Breast epithelium (tissue), 4 donors: ENCODE results near the gene TRA2B. TPM values are rescaled to one million over a fixed set of nuclear protein-coding genes. Genes with fewer than 3 reads are reported as not detected.

ENCODE experiments used
- DNase-seq, 2 donors: peaks; one replicate each; pipeline ENCODE4 v3.0.0-alpha.2; 2019; ENCODE audit warnings: low spot score in 2 of 2
- H3K27ac ChIP-seq, 2 donors: fragments of 200-600 bp; sonication (generic) in 1 of 2; one replicate each; pipeline ENCODE4 v1.5.1; 2016 to 2019; ENCODE audit warnings: mild to moderate bottlenecking in 1 of 2
- H3K27me3 ChIP-seq, 2 donors: fragments of 200-600 bp; sonication (generic) in 1 of 2; one replicate each; pipeline versions ENCODE4 v1.5.1 to v1.6.0; 2017 to 2019; ENCODE audit warnings: control low read depth in 1 of 2, mild to moderate bottlenecking in 1 of 2
- H3K36me3 ChIP-seq: fragments of 200-600 bp; one replicate; pipeline ENCODE4 v1.5.1; 2019
- H3K4me1 ChIP-seq, 2 donors: fragments of 200-600 bp; sonication (generic); one replicate each; pipeline ENCODE4 v1.5.1; 2016 to 2019; ENCODE audit warnings: control low read depth in 1 of 2
- H3K4me3 ChIP-seq, 3 donors: fragments of 200-600 bp; sonication (generic); 1 replicate in 2 of 3; 2 replicates in 1 of 3; pipeline ENCODE4 v1.5.1; 2016 to 2019; ENCODE audit warnings: mild to moderate bottlenecking in 3 of 3, moderate library complexity in 2 of 3
- H3K9me3 ChIP-seq, 2 donors: fragments of 200-600 bp; sonication (generic) in 1 of 2; one replicate each; pipeline ENCODE4 v1.5.1; 2016 to 2019; ENCODE audit warnings: control low read depth in 1 of 2
- CTCF ChIP-seq, 3 donors: fragments of 450-650 bp; IDR thresholded peaks; one replicate each; pipeline ENCODE4 v1.5.1; 2016 to 2017; ENCODE audit warnings: antibody characterized with exemption in 3 of 3, mild to moderate bottlenecking in 3 of 3, moderate library complexity in 3 of 3
- POLR2A ChIP-seq: fragments of 450-650 bp; IDR thresholded peaks from one replicate; pipeline ENCODE4 v1.6.1; 2016; ENCODE audit warnings: antibody characterized with exemption, mild to moderate bottlenecking, moderate library complexity
- POLR2AphosphoS5 ChIP-seq, 3 donors: sonication (generic); formaldehyde crosslinking; IDR thresholded peaks; one replicate each; pipeline ENCODE4 v1.6.1; 2017; ENCODE audit warnings: antibody characterized with exemption in 3 of 3
- intact Hi-C: fragments of 100-400 bp; cut with DNase I; formaldehyde crosslinking; loops from one replicate; pipeline ENCODE4 v1.15.1; 2023; ENCODE audit warnings: low total_unique reads
- total RNA-seq, 3 donors: library from RNA; depleted of rRNA; stranded (reverse); fragments of >200 nt; gene quantifications; one replicate each; pipeline ENCODE4 v1.1.0, GENCODE V29; 2016

Gene TRA2B
- total RNA-seq, 3 donors from 2014 or later, result 163 to 278 (median 179) TPM

DNA sequence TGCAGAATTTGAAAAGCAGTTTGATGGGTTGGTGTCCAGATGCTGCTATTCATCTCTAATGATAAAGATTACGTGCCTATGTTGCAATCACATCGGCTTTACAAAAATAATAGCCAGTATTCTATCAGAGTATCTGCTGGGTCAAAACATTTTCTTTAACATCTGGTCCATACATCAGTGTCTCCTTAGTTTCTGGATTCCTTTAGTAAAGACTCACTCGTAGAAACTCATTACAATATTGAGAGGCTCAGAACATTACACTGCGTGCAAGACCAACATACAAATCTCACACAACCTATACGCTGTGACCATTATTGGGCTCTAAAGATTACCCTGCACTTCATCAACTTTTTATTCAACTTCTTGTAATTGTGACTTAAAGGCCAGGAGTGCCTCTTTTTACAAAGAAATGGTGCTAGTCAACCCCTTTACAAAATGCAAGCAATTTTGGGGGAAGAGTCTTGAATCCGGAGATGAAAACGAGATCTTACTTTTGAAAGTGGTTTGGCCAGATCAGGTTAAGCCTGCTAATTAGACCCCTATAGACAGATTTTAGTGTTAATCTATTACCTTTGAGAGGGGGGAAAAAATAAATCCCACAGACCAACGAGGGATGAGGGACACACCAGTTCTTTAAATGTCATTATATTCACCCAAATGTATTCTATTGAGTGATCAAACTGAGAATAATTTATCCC is 2.9 kb downstream of the TRA2B start:
- peak overlapping the region; percentile 99 to 100 (median 100) for H3K4me3 ChIP-seq
- H3K27ac ChIP-seq, result peak overlapping the region; percentile 20 to 100
- intact Hi-C loops, result no loop called here
- H3K4me1 ChIP-seq, result peaks cover 0 to 23% of the 10 kb centered on the region in 2 donors
- DNase-seq, result no peak
- no peak for TF ChIP-seq POLR2A
- TF ChIP-seq CTCF (IDR thresholded peaks at IDR 0.05), result no peak
- TF ChIP-seq POLR2AphosphoS5 (IDR thresholded peaks at IDR 0.05), result no peak
- H3K27me3 ChIP-seq, result no peaks in the 10 kb centered on the region
- H3K9me3 ChIP-seq, result no peaks in the 10 kb centered on the region
- no peaks in the 10 kb centered on the region for H3K36me3 ChIP-seq

DNA sequence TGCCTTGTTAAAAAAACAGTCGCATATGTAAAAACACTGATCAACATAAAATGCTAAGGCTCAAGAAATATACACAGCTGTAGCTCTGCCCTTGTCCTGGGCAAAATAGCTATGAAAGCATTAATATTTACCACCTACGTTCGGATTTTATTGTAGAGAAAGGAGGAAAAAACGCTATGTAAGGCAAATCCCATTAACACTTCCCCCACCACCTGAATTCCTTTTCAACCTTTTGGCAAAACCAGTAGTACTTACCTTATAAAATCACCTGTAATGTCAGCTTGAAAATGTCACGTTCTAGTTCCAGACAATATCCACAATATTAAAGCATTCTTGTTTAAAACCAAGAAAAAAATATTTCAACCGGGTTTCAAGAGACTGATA is 3.6 kb downstream of the TRA2B start:
- H3K36me3 ChIP-seq, result no peaks in the 10 kb centered on the region
- H3K4me3 ChIP-seq, result peak overlapping the region; percentile 99 to 100 (median 100)
- H3K4me1 ChIP-seq, result peaks cover 0 to 30% of the 10 kb centered on the region in 2 donors
- no peaks in the 10 kb centered on the region for H3K27me3 ChIP-seq
- DNase-seq, result no peak
- intact Hi-C loops, result no loop called here
- H3K27ac ChIP-seq, result peak overlapping the region in 1 of 2 donors; percentile 100
- H3K9me3 ChIP-seq, result no peaks in the 10 kb centered on the region
- TF ChIP-seq CTCF (IDR thresholded peaks at IDR 0.05) (no peak), POLR2AphosphoS5 (IDR thresholded peaks at IDR 0.05) (no peak), POLR2A (no peak)

DNA sequence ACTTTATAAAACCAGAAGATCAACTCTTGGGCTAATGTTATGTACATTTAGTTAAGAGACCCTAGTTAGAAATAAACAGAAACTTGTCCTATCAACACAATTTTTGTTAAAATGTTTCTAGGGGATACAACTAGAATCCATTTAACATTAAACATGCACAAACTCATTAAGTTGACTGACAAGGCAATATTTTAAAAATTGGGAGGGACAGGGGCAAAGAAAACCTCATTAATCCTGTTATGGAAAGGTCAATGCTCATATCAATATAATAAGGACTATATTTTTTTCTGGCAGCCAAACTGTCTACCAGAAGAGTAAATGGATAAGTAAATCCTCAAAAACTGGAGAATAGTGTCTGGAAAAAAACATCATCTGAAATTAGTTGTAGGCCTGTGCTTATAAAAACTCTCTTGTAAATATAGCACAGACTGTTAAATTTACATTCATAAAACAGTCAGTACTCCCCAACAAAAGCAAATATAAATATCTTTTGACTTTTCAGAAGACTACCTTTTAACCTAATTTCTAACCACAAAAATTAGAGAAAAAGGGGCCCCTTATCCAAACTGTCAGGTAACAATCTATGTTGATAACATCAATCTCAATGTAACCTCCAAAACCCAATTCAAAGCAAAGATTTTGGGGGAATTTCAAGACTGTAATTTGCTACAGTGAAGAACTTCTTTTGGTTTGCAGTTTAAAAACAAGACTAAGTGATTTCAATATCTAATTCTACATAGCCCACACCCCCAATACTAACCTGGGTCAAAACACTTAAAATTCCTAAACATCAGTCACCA is 4.2 kb downstream of the TRA2B start:
- Histone ChIP-seq H3K4me3 (peak overlapping the region; percentile 99 to 100 (median 100)), H3K36me3 (no peaks in the 10 kb centered on the region), H3K9me3 (no peaks in the 10 kb centered on the region), H3K27me3 (no peaks in the 10 kb centered on the region), H3K4me1 (peaks cover 0 to 36% of the 10 kb centered on the region in 2 donors), H3K27ac (peak overlapping the region in 1 of 2 donors; percentile 67)
- TF ChIP-seq POLR2AphosphoS5 (IDR thresholded peaks at IDR 0.05), result no peak
- TF ChIP-seq POLR2A, result no peak
- TF ChIP-seq CTCF (IDR thresholded peaks at IDR 0.05), result no peak
- intact Hi-C loops, result no loop called here
- no peak for DNase-seq

- H3K4me1 ChIP-seq, result peaks cover 6 to 39% of the 10 kb centered on the region in 2 donors
- H3K27ac ChIP-seq, result peak overlapping the region in 1 of 2 donors; percentile 67
- H3K4me3 ChIP-seq, result peak overlapping the region in 2 of 3 donors; percentile 99 to 100
- no peak for TF ChIP-seq POLR2A
- TF ChIP-seq CTCF (IDR thresholded peaks at IDR 0.05), result no peak
- TF ChIP-seq POLR2AphosphoS5 (IDR thresholded peaks at IDR 0.05), result no peak
- no peaks in the 10 kb centered on the region for H3K36me3 ChIP-seq
- no peak for DNase-seq
- intact Hi-C loops, result no loop called here
- H3K9me3 ChIP-seq, result no peaks in the 10 kb centered on the region
- H3K27me3 ChIP-seq, result no peaks in the 10 kb centered on the region
These were observed 5.8 kb downstream of the TRA2B start for GRCh38 chr3:185931777-185932612.
